A549 (cell line): Measurements from ENCODE around the gene PLET1.

Source experiments
- MAFK ChIP-seq: fragments of 450-650 bp; IDR thresholded peaks from 2 replicates; pipeline ENCODE4 v1.6.1; 2014; ENCODE audit not compliant: partially characterized antibody
- SMC3 ChIP-seq: fragments of >200 bp; sonication (Bioruptor Twin); formaldehyde crosslinking; IDR thresholded peaks from 3 replicates; pipeline ENCODE4 v1.6.1; 2018; ENCODE audit warnings: inconsistent platforms
- TF ChIP-seq, protein P1 (sequence below): fragments of 250-450 bp; sonication (Bioruptor Pico); IDR thresholded peaks from 2 replicates; pipeline ENCODE4 v1.5.0; 2021; ENCODE audit warnings: mild to moderate bottlenecking, moderate library complexity, borderline replicate concordance
- TF ChIP-seq, protein P2 (sequence below): IDR thresholded peaks from 2 replicates; pipeline ENCODE4 v1.6.1; 2012
- TF ChIP-seq, protein P3 (sequence below): fragments of >200 bp; sonication (Bioruptor Twin); formaldehyde crosslinking; IDR thresholded peaks from 3 replicates; pipeline ENCODE4 v1.5.1; 2016

DNA sequence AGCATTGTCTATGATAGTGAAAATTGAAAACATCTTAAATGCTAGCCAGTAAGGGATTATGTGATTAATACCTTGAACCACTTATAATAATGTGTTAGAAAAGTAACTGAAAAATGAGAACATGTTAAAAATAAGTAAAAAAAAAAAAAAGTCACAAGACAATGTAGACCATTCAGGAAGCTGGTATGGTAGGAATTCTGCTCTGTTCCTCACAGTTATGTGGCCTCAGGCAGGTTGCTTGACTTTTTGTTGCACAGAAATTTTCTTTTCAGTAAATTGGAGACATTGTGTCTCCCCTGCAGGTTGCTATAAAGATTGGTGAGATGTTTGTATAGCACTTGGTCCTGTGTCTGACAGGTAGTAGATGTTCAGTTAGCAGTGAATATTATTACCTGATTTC, 17.3 kb upstream of the PLET1 start:
- no peak for TF ChIP-seq MAFK
- TF ChIP-seq, protein P1, sequence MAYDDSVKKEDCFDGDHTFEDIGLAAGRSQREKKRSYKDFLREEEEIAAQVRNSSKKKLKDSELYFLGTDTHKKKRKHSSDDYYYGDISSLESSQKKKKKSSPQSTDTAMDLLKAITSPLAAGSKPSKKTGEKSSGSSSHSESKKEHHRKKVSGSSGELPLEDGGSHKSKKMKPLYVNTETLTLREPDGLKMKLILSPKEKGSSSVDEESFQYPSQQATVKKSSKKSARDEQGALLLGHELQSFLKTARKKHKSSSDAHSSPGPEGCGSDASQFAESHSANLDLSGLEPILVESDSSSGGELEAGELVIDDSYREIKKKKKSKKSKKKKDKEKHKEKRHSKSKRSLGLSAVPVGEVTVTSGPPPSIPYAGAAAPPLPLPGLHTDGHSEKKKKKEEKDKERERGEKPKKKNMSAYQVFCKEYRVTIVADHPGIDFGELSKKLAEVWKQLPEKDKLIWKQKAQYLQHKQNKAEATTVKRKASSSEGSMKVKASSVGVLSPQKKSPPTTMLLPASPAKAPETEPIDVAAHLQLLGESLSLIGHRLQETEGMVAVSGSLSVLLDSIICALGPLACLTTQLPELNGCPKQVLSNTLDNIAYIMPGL = no peak
- TF ChIP-seq, protein P2, sequence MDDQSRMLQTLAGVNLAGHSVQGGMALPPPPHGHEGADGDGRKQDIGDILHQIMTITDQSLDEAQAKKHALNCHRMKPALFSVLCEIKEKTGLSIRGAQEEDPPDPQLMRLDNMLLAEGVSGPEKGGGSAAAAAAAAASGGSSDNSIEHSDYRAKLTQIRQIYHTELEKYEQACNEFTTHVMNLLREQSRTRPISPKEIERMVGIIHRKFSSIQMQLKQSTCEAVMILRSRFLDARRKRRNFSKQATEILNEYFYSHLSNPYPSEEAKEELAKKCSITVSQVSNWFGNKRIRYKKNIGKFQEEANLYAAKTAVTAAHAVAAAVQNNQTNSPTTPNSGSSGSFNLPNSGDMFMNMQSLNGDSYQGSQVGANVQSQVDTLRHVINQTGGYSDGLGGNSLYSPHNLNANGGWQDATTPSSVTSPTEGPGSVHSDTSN = no peak
- TF ChIP-seq, protein P3, sequence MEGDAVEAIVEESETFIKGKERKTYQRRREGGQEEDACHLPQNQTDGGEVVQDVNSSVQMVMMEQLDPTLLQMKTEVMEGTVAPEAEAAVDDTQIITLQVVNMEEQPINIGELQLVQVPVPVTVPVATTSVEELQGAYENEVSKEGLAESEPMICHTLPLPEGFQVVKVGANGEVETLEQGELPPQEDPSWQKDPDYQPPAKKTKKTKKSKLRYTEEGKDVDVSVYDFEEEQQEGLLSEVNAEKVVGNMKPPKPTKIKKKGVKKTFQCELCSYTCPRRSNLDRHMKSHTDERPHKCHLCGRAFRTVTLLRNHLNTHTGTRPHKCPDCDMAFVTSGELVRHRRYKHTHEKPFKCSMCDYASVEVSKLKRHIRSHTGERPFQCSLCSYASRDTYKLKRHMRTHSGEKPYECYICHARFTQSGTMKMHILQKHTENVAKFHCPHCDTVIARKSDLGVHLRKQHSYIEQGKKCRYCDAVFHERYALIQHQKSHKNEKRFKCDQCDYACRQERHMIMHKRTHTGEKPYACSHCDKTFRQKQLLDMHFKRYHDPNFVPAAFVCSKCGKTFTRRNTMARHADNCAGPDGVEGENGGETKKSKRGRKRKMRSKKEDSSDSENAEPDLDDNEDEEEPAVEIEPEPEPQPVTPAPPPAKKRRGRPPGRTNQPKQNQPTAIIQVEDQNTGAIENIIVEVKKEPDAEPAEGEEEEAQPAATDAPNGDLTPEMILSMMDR = no peak
- no peak for TF ChIP-seq SMC3
